HG02884 (cell line): ENCODE results near the gene CYP51A1.
"Not testable (repeated sequence)": the region's sequence is repeated elsewhere in the genome, so short reads cannot be mapped to it uniquely, and the experiment has no call there.

Source experiments
- ATAC-seq: cut with Tn5 transposase; IDR thresholded peaks from one replicate; pipeline ENCODE4 v1.9.1; 2021; ENCODE audit warnings: mild to moderate bottlenecking, moderate library complexity; ENCODE audit not compliant: unreplicated experiment

The CYP51A1 gene

DNA sequence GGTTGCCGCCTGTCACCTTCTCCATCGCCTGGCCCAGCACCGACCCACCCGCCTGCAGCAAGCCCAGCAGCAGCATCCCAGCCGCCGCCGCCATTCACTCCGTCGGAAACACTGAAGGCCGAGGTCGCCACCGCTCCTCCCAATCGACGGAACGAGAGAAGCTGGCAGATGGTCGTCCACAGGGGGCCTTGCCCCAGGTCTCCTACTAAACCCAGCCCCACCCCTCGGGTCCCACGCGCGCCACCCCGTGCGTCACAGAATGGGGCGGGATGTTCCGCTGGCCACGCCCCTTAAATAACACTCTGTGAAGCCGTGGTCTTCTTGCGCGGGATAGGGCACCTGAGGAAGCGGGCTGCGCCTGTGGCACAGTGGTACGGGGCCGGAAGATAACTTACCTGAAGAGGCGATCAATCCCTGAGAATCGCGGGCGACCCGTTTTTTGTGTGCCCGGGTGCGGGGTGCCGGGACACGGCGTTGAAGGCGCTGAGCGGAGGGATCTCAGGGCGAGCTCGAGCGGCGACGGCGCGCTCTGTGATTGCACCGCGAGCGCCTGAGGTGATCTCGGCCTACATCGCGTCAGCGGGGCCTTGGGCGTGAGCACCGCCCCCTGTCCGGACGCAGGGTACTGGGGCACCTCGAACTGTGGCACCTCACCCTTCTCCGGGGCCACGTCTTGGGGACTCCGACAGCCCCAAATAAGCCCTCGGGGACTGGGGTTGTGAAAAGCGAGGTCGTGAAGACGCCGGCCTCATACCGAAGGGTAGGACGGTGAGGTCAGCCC lies at the start of gene CYP51A1:
Gene CYP51A1, minus strand, starts transcription at position 207 of the 781 bp plus-strand sequence. Its CDS starts 113 bp downstream, at position 94.
- peak; percentile 89 for ATAC-seq

- peak; percentile 100 for ATAC-seq
Observed at GRCh38 chr7:92178928-92179924, 44.9 kb upstream of the CYP51A1 start, which contains the start of gene LRRD1. LRRD1 (minus strand) TSS chr7:92179142; CDS start chr7:92165202, 13,940 bp downstream.

DNA sequence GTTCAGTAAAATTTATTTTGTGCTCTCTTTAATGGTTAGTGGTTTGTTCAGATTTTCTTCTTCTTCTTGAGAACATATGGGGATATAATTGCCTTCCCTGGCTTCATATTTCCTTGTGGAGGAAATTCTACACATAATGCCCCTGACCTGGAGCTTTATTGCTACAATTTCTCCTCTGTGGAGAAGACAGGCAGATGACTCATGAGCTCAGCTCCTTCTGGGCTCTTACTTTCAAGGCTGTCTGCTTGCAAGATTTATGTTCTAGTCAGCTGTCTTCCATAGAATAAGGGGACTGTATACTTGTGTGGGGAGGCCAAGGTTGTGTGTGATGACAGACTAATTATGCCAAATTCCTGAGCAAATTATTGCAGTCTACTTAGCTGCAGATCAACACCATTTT lies 43.1 kb upstream of the CYP51A1 start:
- no peak for ATAC-seq

DNA sequence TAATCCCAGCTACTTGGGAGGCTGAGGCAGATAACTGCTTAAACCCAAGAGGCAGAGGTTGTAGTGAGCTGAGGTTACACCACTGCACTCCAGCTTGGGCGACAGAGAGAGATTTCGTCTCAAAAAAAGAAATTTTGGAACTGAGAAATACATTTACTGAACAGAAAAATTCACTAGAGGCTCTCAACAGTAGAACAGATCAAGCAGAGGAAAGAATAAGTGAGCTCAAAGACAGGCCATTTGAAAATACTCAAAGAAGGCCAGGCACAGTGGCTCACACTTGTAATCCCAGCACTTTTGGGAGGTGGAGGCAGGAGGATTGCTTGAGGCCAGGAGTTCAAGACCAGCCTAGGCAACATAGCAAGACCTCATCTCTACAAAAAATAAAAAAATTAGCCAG lies 35.3 kb upstream of the CYP51A1 start:
- ATAC-seq: not testable (repeated sequence)

GRCh38 chr7:92161271-92161670 lies 27.0 kb upstream of the CYP51A1 start:
- ATAC-seq: no peak

GRCh38 chr7:92158660-92159575 lies 24.6 kb upstream of the CYP51A1 start:
- ATAC-seq: peak; percentile 80

DNA sequence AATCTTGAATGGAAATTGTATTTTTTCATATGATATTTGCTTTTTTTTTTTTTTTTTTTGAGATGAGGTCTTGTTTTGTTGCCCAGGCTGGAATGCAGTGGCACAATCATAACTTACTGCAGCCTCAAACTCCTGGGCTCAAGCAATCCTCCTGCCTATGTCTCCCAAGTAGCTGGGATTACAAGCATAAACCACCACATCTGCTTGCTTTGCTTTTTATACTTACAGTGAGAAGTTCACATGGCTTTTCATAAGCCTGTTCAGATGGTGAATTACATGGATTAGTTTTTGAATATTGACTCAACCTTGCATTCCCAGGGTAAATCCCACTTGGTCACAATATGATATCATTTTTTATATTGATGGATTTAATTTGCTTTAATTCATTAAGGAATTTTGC lies 22.7 kb upstream of the CYP51A1 start:
- ATAC-seq: no peak

DNA sequence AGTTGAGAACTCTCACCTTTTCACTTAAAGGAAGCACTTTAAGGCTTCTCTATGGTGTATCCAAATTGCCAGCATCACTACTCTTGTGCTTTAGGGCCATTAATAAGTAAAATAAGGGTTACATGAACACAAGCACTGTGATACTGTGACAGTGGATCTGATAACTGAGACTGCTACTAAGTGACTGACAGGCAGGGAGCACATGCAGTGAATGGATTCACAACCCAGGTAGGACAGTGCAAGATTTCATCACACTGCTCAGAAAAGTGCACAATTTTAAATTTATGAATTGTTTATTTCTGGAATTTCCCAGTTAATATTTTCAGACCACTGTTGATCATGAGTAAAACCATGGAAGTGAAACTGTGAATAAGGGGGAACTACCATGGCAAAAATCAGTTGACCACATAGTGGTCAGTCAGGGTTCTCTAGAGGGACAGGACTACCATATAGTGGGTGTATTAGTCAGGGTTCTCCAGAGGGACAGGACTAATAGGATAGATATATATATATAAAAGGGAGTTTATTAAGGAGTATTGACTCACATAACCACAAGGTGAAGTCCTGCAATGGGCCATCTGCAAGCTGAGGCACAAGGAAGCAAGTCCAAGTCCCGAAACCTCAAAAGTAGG lies 20.9 kb upstream of the CYP51A1 start:
- no peak for ATAC-seq

- no peak for ATAC-seq
Observed at GRCh38 chr7:92150450-92151017, 16.3 kb upstream of the CYP51A1 start.

DNA sequence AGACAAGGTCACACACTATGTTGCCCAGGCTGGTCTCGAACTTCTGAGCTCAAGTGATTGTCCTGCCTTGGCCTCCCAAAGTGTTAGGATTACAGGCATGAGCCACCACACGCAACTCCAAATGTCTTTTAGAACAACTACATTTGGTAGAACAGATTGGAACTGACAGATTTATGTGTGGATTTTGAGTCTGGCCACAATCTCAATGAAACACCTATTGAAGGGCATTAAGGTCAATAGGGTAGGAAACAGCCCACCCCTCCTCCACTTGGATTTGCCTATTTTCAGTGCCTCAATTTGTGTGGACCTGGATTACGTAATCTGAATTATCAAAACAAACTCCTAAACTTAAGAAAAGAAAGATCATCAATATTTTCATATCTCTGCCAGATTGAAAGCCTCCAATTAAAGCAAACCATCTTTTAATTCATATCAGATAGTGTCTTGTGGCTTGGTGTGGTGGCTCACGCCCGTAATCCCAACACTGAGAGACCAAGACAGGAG lies 15.5 kb upstream of the CYP51A1 start:
- no peak for ATAC-seq

DNA sequence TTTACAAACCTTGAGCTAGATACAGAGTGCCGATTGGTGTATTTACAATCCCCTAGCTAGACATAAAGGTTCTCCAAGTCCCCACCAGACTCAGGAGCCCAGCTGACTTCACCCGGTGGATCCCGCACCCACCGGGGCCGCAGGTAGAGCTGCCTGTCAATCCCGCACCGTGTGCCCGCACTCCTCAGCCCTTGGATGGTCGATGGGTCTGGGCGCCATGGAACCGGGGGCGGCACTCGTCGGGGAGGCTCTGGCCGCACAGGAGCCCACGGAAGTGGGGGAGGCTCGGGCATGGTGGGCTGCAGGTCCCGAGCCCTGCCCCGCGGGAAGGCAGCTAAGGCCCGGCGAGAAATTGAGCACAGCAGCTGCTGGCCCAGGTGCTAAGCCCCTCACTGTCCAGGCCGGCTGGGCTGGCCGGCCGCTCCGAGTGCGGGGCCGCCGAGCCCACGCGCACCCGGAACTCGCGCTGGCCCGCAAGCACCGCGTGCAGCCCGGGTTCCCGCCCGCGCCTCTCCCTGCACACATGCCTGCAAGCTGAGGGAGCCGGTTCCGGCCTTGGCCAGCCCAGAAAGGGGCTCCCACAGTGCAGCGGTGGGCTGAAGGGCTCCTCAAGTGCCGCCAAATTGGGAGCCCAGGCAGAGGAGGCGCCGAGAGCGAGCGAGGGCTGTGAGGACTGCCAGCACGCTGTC lies 9.1 kb upstream of the CYP51A1 start:
- not testable (repeated sequence) for ATAC-seq

GRCh38 chr7:92142791-92143190 lies 8.5 kb upstream of the CYP51A1 start:
- ATAC-seq: not testable (repeated sequence)

- no peak for ATAC-seq
Observed at GRCh38 chr7:92141161-92141560, 6.9 kb upstream of the CYP51A1 start.

- ATAC-seq: no peak
Observed at GRCh38 chr7:92137557-92137956, 3.3 kb upstream of the CYP51A1 start.

GRCh38 chr7:92135052-92135889 lies 994 bp upstream of the CYP51A1 start:
- no peak for ATAC-seq

- peak; percentile 18 for ATAC-seq
Observed at GRCh38 chr7:92133737-92134270, 473 bp downstream of the CYP51A1 start.

- peak; percentile 9 for ATAC-seq
Observed at GRCh38 chr7:92133133-92133736, 1.0 kb downstream of the CYP51A1 start.
